ENCODE results near the gene ST6GALNAC1. TPM values are rescaled to one million over a fixed set of nuclear protein-coding genes. Genes with fewer than 3 reads are reported as not detected.

Gene ST6GALNAC1
- total and polyA plus RNA-seq, 5 donors: 2.4 to 5.0 (median 3.2) TPM

- no peak for ATAC-seq
Measured at GRCh38 chr17:76575570-76575969, 68.0 kb downstream of the ST6GALNAC1 start.

More at GRCh38 chr17:76575570-76575969, 68.0 kb downstream of the ST6GALNAC1 start:
- Histone ChIP-seq H3K4me3 (ENCODE audit: low read length) (no peak overlapping the region), H3K4me1 (ENCODE audit: control insufficient read depth, insufficient read depth, low read length) (no peaks in the 10 kb centered on the region), H3K27ac (ENCODE audit: low read length) (no peak overlapping the region), H3K9me3 (ENCODE audit: control insufficient read depth, low read length) (no peaks in the 10 kb centered on the region), H3K27me3 (ENCODE audit: control insufficient read depth, insufficient read depth) (no peaks in the 10 kb centered on the region)
- intact Hi-C loops (cut with DNase I): loop anchor here in 1 of 4 donors (5.0 kb wide), 1 partner anchor 37 kb away; no protein-coding TSS in a partner anchor
- WGBS: 68% methylated on average over 5 of the region's 5 CpGs
- DNase-seq: no peak

Other genes starting within 250 kb of the ST6GALNAC1 start
- 10 to 100 TPM; 24.2 to 37.3 (median 34.1) TPM for gene UBE2O, start 190.6 kb downstream of the ST6GALNAC1 start, total RNA-seq
- gene UBE2O, start 190.6 kb downstream of the ST6GALNAC1 start, polyA plus RNA-seq: 23.0 TPM
- not detected for gene AANAT, start 176.2 kb downstream of the ST6GALNAC1 start, total RNA-seq
- not detected for gene AANAT, start 176.2 kb downstream of the ST6GALNAC1 start, polyA plus RNA-seq
- gene RHBDF2, start 142.3 kb downstream of the ST6GALNAC1 start, total RNA-seq: 10 to 100 TPM; 10.2 to 16.4 (median 12.8) TPM
- gene RHBDF2, start 142.3 kb downstream of the ST6GALNAC1 start, polyA plus RNA-seq: 11.2 TPM
- 10 to 100 TPM; 46.6 to 83.9 (median 67.3) TPM for gene CYGB, start 106.0 kb downstream of the ST6GALNAC1 start, total RNA-seq
- gene CYGB, start 106.0 kb downstream of the ST6GALNAC1 start, polyA plus RNA-seq: 58.7 TPM
- 10 to 100 TPM in 3 of 4 donors, 1 to 10 TPM in 1; 6.1 to 11.6 (median 10.9) TPM for gene PRCD, start 103.7 kb downstream of the ST6GALNAC1 start, total RNA-seq
- gene PRCD, start 103.7 kb downstream of the ST6GALNAC1 start, polyA plus RNA-seq: 9.8 TPM
- gene ST6GALNAC2, start 57.9 kb downstream of the ST6GALNAC1 start, total RNA-seq: 1 to 10 TPM; 4.0 to 5.8 (median 5.5) TPM
- gene ST6GALNAC2, start 57.9 kb downstream of the ST6GALNAC1 start, polyA plus RNA-seq: 4.2 TPM
- gene MXRA7, start 67.2 kb upstream of the ST6GALNAC1 start, total RNA-seq: 100 to 1,000 TPM; 461 to 558 (median 512) TPM
- 473 TPM for gene MXRA7, start 67.2 kb upstream of the ST6GALNAC1 start, polyA plus RNA-seq
- gene JMJD6, start 82.8 kb upstream of the ST6GALNAC1 start, total RNA-seq: 10 to 100 TPM; 44.7 to 58.8 (median 57.2) TPM
- 36.7 TPM for gene JMJD6, start 82.8 kb upstream of the ST6GALNAC1 start, polyA plus RNA-seq
- gene METTL23, start 83.1 kb upstream of the ST6GALNAC1 start, total RNA-seq: 10 to 100 TPM; 24.1 to 28.5 (median 25.6) TPM
- 32.5 TPM for gene METTL23, start 83.1 kb upstream of the ST6GALNAC1 start, polyA plus RNA-seq
- gene SRSF2, start 93.6 kb upstream of the ST6GALNAC1 start, total RNA-seq: 100 to 1,000 TPM in 1 of 4 donors, 10 to 100 TPM in 3; 79.0 to 113 (median 91.3) TPM
- gene SRSF2, start 93.6 kb upstream of the ST6GALNAC1 start, polyA plus RNA-seq: 82.5 TPM
- 10 to 100 TPM; 23.6 to 40.2 (median 31.5) TPM for gene MFSD11, start 94.4 kb upstream of the ST6GALNAC1 start, total RNA-seq
- gene MFSD11, start 94.4 kb upstream of the ST6GALNAC1 start, polyA plus RNA-seq: 16.2 TPM
- under 1 TPM in 1 of 4 donors, not detected in 3; 0.12 TPM for gene MGAT5B, start 224.6 kb upstream of the ST6GALNAC1 start, total RNA-seq
- gene MGAT5B, start 224.6 kb upstream of the ST6GALNAC1 start, polyA plus RNA-seq: 0.05 TPM

Data from right cardiac atrium (tissue), 5 donors.